Prostate gland (tissue), 2 donors: ENCODE data around the gene F7. TPM values are rescaled to one million over a fixed set of nuclear protein-coding genes. Genes with fewer than 3 reads are reported as not detected.
"Not testable (repeated sequence)": the region's sequence is repeated elsewhere in the genome, so short reads cannot be mapped to it uniquely, and the experiment has no call there.

ENCODE experiments used
- DNase-seq: peaks from one replicate; pipeline ENCODE4 v3.0.0-alpha.2; 2019; ENCODE audit warnings: low spot score
- H3K27ac ChIP-seq, 2 donors: fragments of 200-600 bp; sonication (generic); 2 replicates each; pipeline ENCODE4 v1.5.1; 2017 to 2019
- H3K27me3 ChIP-seq: fragments of 200-600 bp; sonication (generic); replicated peaks from 2 replicates; pipeline ENCODE4 v1.5.1; 2019; ENCODE audit not compliant: insufficient read depth
- H3K36me3 ChIP-seq, 2 donors: fragments of 200-600 bp; sonication (generic); 1 replicate in 1 of 2; 2 replicates in 1 of 2; pipeline versions ENCODE4 v1.5.1 to v1.8.1; 2017 to 2019
- H3K4me1 ChIP-seq: fragments of 200-600 bp; sonication (generic); replicated peaks from 2 replicates; pipeline ENCODE4 v1.5.1; 2019
- H3K4me3 ChIP-seq, 2 donors: fragments of 200-600 bp; sonication (generic); 2 replicates each; pipeline ENCODE4 v1.5.1; 2017 to 2019
- H3K9me3 ChIP-seq: fragments of 200-600 bp; sonication (generic); 2 replicates; pipeline ENCODE4 v1.5.1; 2017
- POLR2A ChIP-seq: fragments of 450-650 bp; IDR thresholded peaks from one replicate; pipeline ENCODE4 v1.6.1; 2016; ENCODE audit warnings: antibody characterized with exemption, mild to moderate bottlenecking
- POLR2AphosphoS5 ChIP-seq: sonication (generic); formaldehyde crosslinking; IDR thresholded peaks from one replicate; pipeline ENCODE4 v1.6.1; 2017; ENCODE audit warnings: antibody characterized with exemption
- WGBS: methylation state at CpG from one replicate; pipeline ENCODE4 v1.1.5; 2018; 5-methylcytosine and 5-hydroxymethylcytosine counted together
- intact Hi-C: fragments of 100-400 bp; cut with DNase I; formaldehyde crosslinking; loops from one replicate; pipeline ENCODE4 v1.14.2; 2022
- total RNA-seq, 2 donors: library from RNA; depleted of rRNA; stranded (reverse); fragments of >200 nt; gene quantifications; one replicate each; pipeline ENCODE4 v1.1.0, GENCODE V29; 2016
- TF ChIP-seq, protein P1 (sequence below), 4 experiments: fragments of 200-600 bp in 2 of 4; fragments of 450-650 bp in 2 of 4; sonication (generic) in 2 of 4; IDR thresholded peaks; 1 replicate in 3 of 4; 2 replicates in 1 of 4; pipeline ENCODE4 v1.5.1; 2016 to 2019; ENCODE audit warnings: antibody characterized with exemption in 4 of 4, mild to moderate bottlenecking in 2 of 4, moderate library complexity in 2 of 4

The F7 gene
- total RNA-seq, 2 donors from 2014 or later: 2.7 TPM; not detected in 1

GRCh38 chr13:113077953-113078901 lies 27.4 kb upstream of the F7 start:
- TF ChIP-seq POLR2A: no peak
- TF ChIP-seq POLR2AphosphoS5: no peak
- TF ChIP-seq, protein P1, sequence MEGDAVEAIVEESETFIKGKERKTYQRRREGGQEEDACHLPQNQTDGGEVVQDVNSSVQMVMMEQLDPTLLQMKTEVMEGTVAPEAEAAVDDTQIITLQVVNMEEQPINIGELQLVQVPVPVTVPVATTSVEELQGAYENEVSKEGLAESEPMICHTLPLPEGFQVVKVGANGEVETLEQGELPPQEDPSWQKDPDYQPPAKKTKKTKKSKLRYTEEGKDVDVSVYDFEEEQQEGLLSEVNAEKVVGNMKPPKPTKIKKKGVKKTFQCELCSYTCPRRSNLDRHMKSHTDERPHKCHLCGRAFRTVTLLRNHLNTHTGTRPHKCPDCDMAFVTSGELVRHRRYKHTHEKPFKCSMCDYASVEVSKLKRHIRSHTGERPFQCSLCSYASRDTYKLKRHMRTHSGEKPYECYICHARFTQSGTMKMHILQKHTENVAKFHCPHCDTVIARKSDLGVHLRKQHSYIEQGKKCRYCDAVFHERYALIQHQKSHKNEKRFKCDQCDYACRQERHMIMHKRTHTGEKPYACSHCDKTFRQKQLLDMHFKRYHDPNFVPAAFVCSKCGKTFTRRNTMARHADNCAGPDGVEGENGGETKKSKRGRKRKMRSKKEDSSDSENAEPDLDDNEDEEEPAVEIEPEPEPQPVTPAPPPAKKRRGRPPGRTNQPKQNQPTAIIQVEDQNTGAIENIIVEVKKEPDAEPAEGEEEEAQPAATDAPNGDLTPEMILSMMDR (IDR thresholded peaks at IDR 0.05): no peak
- DNase-seq: no peak
- no peaks in the 10 kb centered on the region for H3K27me3 ChIP-seq
- peaks cover 4% of the 10 kb centered on the region for H3K4me1 ChIP-seq
- H3K4me3 ChIP-seq: no peak overlapping the region
- H3K27ac ChIP-seq: no peak overlapping the region
- WGBS: 91% methylated on average over 42 of the region's 42 CpGs
- no peaks in the 10 kb centered on the region for H3K9me3 ChIP-seq
- peaks cover 0 to 6% of the 10 kb centered on the region in 2 donors for H3K36me3 ChIP-seq
- intact Hi-C loops: no loop called here

DNA sequence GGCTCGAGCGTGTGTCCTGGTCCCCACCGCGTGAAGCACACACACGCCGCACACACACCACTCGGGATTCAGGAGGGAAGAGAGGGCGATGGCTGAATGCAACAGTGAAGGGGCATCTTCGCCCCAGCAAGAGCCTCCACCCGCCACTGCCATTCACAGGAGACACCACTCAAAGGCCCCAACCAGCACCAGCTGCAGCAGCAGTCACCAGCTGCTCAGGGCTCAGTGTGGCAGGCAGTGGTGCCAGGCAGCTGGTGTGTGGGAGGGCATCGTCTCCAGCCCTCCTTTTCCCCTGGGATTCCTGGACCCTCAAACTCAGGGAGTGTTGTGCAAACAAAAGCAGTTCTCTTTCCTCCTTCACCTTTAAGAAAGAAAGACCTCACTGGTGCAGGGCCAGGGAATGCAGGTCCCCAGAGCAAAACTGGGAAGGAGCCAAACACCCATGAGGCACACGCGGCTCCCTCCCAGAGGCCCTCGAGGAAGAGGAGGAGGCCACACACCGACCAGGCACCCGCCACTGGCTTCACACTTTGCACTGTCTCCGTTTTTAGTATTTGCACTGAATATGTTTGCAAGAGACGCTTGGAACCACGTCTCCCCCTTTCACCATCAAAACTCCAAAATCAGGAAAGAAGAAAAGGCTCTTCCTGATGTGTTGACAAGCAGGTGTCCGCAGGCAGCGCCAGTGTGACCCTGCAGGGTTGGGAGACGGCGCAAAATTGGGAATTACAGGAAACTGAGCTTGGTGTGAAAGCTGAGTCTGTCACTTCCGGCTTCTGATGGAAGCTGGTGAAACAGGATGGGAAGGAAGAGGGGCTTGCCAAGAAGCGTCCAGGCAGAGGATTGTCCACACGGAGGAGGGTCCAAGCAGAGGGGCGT lies 26.4 kb upstream of the F7 start:
- Histone ChIP-seq H3K9me3 (no peaks in the 10 kb centered on the region), H3K27ac (no peak overlapping the region), H3K27me3 (no peaks in the 10 kb centered on the region), H3K4me1 (peaks cover 6% of the 10 kb centered on the region), H3K36me3 (peaks cover 0 to 6% of the 10 kb centered on the region in 2 donors), H3K4me3 (no peak overlapping the region)
- TF ChIP-seq, protein P1 (IDR thresholded peaks at IDR 0.05): no peak
- no peak for TF ChIP-seq POLR2AphosphoS5
- no peak for TF ChIP-seq POLR2A
- intact Hi-C loops: no loop called here
- no peak for DNase-seq
- 81% methylated on average over 26 of the region's 27 CpGs for WGBS

DNA sequence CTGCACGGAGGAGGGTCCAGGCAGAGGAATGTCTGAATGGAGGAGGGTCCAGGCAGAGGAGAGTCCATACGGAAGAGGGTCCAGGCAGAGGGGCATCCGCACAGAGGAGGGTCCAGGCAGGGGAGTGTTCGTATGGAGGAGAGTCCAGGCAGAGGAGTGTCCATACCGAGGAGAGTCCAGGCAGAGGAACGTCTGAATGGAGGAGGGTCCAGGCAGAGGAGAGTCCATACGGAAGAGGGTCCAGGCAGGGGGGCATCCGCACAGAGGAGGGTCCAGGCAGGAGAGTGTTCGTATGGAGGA lies 25.9 kb upstream of the F7 start:
- H3K9me3 ChIP-seq, H3K27ac ChIP-seq, H3K4me1 ChIP-seq, intact Hi-C loops, H3K27me3 ChIP-seq, DNase-seq, H3K4me3 ChIP-seq, H3K36me3 ChIP-seq: not testable (repeated sequence)
- 66% methylated on average over 9 of the region's 9 CpGs for WGBS

DNA sequence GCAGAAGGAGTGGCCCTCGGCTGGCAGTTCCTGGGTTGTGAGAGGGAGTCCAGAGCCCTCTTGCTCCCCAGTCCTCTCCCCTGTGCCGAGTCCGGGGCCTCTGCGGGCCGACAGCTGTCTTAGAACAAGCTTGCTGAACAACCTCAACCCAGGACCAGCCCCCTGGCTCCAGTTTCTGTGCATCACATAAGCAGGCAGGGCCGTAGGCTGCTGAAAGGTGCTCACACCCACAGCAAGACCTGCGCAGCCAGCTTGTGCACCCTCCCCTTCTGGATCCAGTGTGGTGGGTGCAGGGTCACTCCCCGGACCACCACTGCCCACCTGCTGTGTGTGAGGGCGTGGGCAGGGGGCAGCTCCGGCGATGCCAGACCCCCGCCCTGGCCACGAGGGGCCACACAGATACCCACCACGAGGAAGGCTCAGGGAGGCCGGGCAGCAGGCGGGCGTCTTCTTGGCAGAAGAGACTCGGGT lies 25.2 kb upstream of the F7 start:
- Histone ChIP-seq H3K4me1 (peaks cover 6% of the 10 kb centered on the region), H3K27me3 (no peaks in the 10 kb centered on the region), H3K4me3 (no peak overlapping the region), H3K36me3 (peaks cover 0 to 6% of the 10 kb centered on the region in 2 donors), H3K27ac (no peak overlapping the region), H3K9me3 (no peaks in the 10 kb centered on the region)
- intact Hi-C loops: no loop called here
- WGBS: 90% methylated on average over 18 of the region's 18 CpGs
- TF ChIP-seq POLR2AphosphoS5 (no peak), POLR2A (no peak)
- TF ChIP-seq, protein P1 (IDR thresholded peaks at IDR 0.05): no peak
- no peak for DNase-seq

DNA sequence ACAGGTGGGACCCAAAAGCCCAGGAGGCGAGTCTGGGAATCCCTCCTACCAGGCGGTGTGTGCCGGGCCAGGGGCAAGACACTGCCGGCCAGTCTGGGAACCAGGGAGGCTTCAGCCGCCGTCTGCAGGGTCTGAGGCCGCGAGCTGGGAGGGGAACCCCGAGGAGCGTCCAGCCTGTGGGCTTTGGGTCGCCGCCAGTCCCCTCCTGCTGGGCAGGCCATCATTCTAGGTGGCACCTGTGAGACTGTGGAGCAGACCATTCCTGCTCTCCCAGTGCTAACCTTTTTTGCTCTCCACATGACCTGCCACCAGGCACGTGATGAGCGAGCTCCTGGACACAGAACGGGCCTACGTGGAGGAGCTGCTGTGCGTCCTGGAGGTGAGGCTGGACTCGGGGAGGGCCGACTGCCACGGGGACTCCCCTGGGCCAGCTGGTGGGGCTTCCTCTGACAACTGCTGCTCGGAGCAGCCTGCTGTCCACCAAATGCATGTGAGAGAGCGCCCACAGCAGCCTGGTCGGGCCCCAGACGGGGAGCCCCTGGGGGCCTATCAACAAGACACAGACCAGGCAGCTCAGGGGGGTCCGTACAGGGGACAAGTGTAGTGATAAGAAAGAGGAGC lies 24.6 kb upstream of the F7 start:
- WGBS: 83% methylated on average over 25 of the region's 25 CpGs
- no peak for TF ChIP-seq POLR2A

More for the DNA sequence above, 24.6 kb upstream of the F7 start:
- Histone ChIP-seq H3K27me3 (no peaks in the 10 kb centered on the region), H3K4me1 (peaks cover 6% of the 10 kb centered on the region), H3K9me3 (no peaks in the 10 kb centered on the region), H3K36me3 (peaks cover 0 to 6% of the 10 kb centered on the region in 2 donors), H3K27ac (no peak overlapping the region), H3K4me3 (no peak overlapping the region)
- intact Hi-C loops: no loop called here
- DNase-seq: no peak
